Sigmoid colon (tissue), 7 donors: Measurements from ENCODE around the gene LINC00632. TPM values are rescaled to one million over a fixed set of nuclear protein-coding genes. Genes with fewer than 3 reads are reported as not detected.
"Not testable (repeated sequence)": the region's sequence is repeated elsewhere in the genome, so short reads cannot be mapped to it uniquely, and the experiment has no call there.

Experiments
- DNase-seq: peaks from one replicate; pipeline ENCODE4 v3.0.0-alpha.2; 2019
- H3K27ac ChIP-seq, 4 donors: fragments of 200-600 bp; sonication (generic); one replicate each; pipeline ENCODE4 v1.5.1; 2016 to 2019; ENCODE audit warnings: mild to moderate bottlenecking in 1 of 4
- H3K27me3 ChIP-seq, 3 donors: fragments of 200-600 bp; sonication (generic); one replicate each; pipeline ENCODE4 v1.5.1; 2019; ENCODE audit warnings: mild to moderate bottlenecking in 1 of 3
- H3K36me3 ChIP-seq, 4 donors: fragments of 200-600 bp; sonication (generic); one replicate each; pipeline ENCODE4 v1.5.1; 2016 to 2019
- H3K4me1 ChIP-seq, 4 donors: fragments of 200-600 bp; sonication (generic); one replicate each; pipeline ENCODE4 v1.5.1; 2017 to 2019
- H3K4me3 ChIP-seq, 4 donors: fragments of 200-600 bp; sonication (generic); one replicate each; pipeline ENCODE4 v1.5.1; 2017 to 2019; ENCODE audit warnings: mild to moderate bottlenecking in 2 of 4, moderate library complexity in 1 of 4
- H3K9me3 ChIP-seq, 4 donors: fragments of 200-600 bp in 3 of 4; sonication (generic) in 3 of 4; one replicate each; pipeline versions ENCODE4 v1.5.1 to v1.6.1; 2013 to 2019
- CTCF ChIP-seq, 4 experiments: fragments of 450-650 bp in 3 of 4; fragments of 200-600 bp in 1 of 4; IDR thresholded peaks; one replicate each; pipeline ENCODE4 v1.5.1; 2016 to 2019; ENCODE audit warnings: antibody characterized with exemption in 4 of 4, mild to moderate bottlenecking in 3 of 4, moderate library complexity in 2 of 4
- EP300 ChIP-seq, 4 donors: sonication (generic); formaldehyde crosslinking; IDR thresholded peaks; one replicate each; pipeline ENCODE4 v1.6.1; 2017; ENCODE audit warnings: antibody characterized with exemption in 4 of 4
- POLR2A ChIP-seq, 2 donors: fragments of 450-650 bp; IDR thresholded peaks; one replicate each; pipeline ENCODE4 v1.6.1; 2016; ENCODE audit warnings: antibody characterized with exemption in 2 of 2, mild to moderate bottlenecking in 2 of 2, moderate library complexity in 2 of 2
- POLR2AphosphoS5 ChIP-seq, 4 donors: sonication (generic); formaldehyde crosslinking; IDR thresholded peaks; one replicate each; pipeline ENCODE4 v1.6.1; 2017; ENCODE audit warnings: antibody characterized with exemption in 4 of 4
- WGBS, 2 donors: extraction: QIAGEN DNeasy Blood & Tissue Kit; methylation state at CpG; one replicate each; pipeline ENCODE4 v1.1.7; 2013; 5-methylcytosine and 5-hydroxymethylcytosine counted together
- intact Hi-C: fragments of 100-400 bp; cut with DNase I; formaldehyde crosslinking; loops from one replicate; pipeline ENCODE4 v1.15.1; 2023
- polyA plus RNA-seq, 3 donors: library from polyadenylated mRNA; stranded (reverse); fragments of 200-250 nt; gene quantifications; one replicate each; pipeline ENCODE4 v1.2.3, GENCODE V29; 2013
- total RNA-seq, 4 donors: library from RNA; depleted of rRNA; stranded (reverse); fragments of >200 nt; gene quantifications; one replicate each; pipeline ENCODE4 v1.1.0, GENCODE V29; 2016
- donor health status: healthy with polysubstance abuse.
- donor health status: Bipolar disorder and iron deficiency.
- donor health status: healthy.

The LINC00632 gene
- total and polyA plus RNA-seq, 7 donors: 1.8 to 105 (median 30.4) TPM; not detected in 1

- DNase-seq: no peak
- Histone ChIP-seq H3K27me3 (no peaks in the 10 kb centered on the region), H3K4me1 (no peaks in the 10 kb centered on the region), H3K4me3 (no peak overlapping the region), H3K9me3 (no peaks in the 10 kb centered on the region), H3K36me3 (no peaks in the 10 kb centered on the region), H3K27ac (no peak overlapping the region)
- 75 to 90% methylated on average over 5 of the region's 5 CpGs for WGBS, 2 donors
- intact Hi-C loops: no loop called here
- TF ChIP-seq EP300 (IDR thresholded peaks at IDR 0.05): no peak
- TF ChIP-seq CTCF (IDR thresholded peaks at IDR 0.05): no peak
- no peak for TF ChIP-seq POLR2A (IDR thresholded peaks at IDR 0.05)
- TF ChIP-seq POLR2AphosphoS5 (IDR thresholded peaks at IDR 0.05): no peak
Observed at GRCh38 chrX:140687706-140688105, 21.9 kb upstream of the LINC00632 start.

- DNase-seq, H3K4me3 ChIP-seq, H3K9me3 ChIP-seq, H3K36me3 ChIP-seq, intact Hi-C loops, H3K27me3 ChIP-seq, H3K4me1 ChIP-seq, H3K27ac ChIP-seq: not testable (repeated sequence)
- 83 to 85% methylated on average over 4 of the region's 4 CpGs for WGBS, 2 donors
Observed at GRCh38 chrX:140691596-140691995, 18.0 kb upstream of the LINC00632 start.

GRCh38 chrX:140697618-140698017 lies 11.9 kb upstream of the LINC00632 start:
- H3K36me3 ChIP-seq: no peaks in the 10 kb centered on the region
- no peaks in the 10 kb centered on the region for H3K27me3 ChIP-seq
- intact Hi-C loops: no loop called here
- no peaks in the 10 kb centered on the region for H3K9me3 ChIP-seq
- no peak overlapping the region for H3K27ac ChIP-seq
- 58 to 72% methylated on average over 3 of the region's 3 CpGs for WGBS, 2 donors
- H3K4me3 ChIP-seq: no peak overlapping the region
- no peak for DNase-seq
- TF ChIP-seq POLR2A (IDR thresholded peaks at IDR 0.05) (no peak), EP300 (IDR thresholded peaks at IDR 0.05) (no peak), POLR2AphosphoS5 (IDR thresholded peaks at IDR 0.05) (no peak), CTCF (IDR thresholded peaks at IDR 0.05) (no peak)
- no peaks in the 10 kb centered on the region for H3K4me1 ChIP-seq

- Histone ChIP-seq H3K27me3 (no peaks in the 10 kb centered on the region), H3K9me3 (no peaks in the 10 kb centered on the region), H3K36me3 (no peaks in the 10 kb centered on the region), H3K4me3 (no peak overlapping the region), H3K27ac (no peak overlapping the region), H3K4me1 (no peaks in the 10 kb centered on the region)
- WGBS, 2 donors: 26 to 31% methylated on average over 9 of the region's 9 CpGs
- TF ChIP-seq POLR2A (IDR thresholded peaks at IDR 0.05) (no peak), CTCF (IDR thresholded peaks at IDR 0.05) (peak in 1 of 4 experiments; percentile 23), EP300 (IDR thresholded peaks at IDR 0.05) (no peak), POLR2AphosphoS5 (IDR thresholded peaks at IDR 0.05) (no peak)
- DNase-seq: no peak
- intact Hi-C loops: loop anchor here (5.0 kb wide), 1 partner anchor 36 kb away; no protein-coding TSS in a partner anchor
Observed at GRCh38 chrX:140701480-140701879, 8.1 kb upstream of the LINC00632 start.

GRCh38 chrX:140710710-140711109 lies 1.2 kb downstream of the LINC00632 start:
- Histone ChIP-seq H3K27ac (no peak overlapping the region), H3K4me3 (peak overlapping the region in 1 of 4 donors; percentile 10)

More at GRCh38 chrX:140710710-140711109, 1.2 kb downstream of the LINC00632 start:
- TF ChIP-seq CTCF (IDR thresholded peaks at IDR 0.05): no peak
- TF ChIP-seq EP300 (IDR thresholded peaks at IDR 0.05): no peak
- TF ChIP-seq POLR2AphosphoS5 (IDR thresholded peaks at IDR 0.05): no peak
- no peak for TF ChIP-seq POLR2A (IDR thresholded peaks at IDR 0.05)
- WGBS, 2 donors: 61% methylated on average over 6 of the region's 6 CpGs
- DNase-seq: no peak
- Histone ChIP-seq H3K4me1 (no peaks in the 10 kb centered on the region), H3K27me3 (no peaks in the 10 kb centered on the region), H3K9me3 (no peaks in the 10 kb centered on the region), H3K36me3 (no peaks in the 10 kb centered on the region)
- intact Hi-C loops: no loop called here
